H1 (cell line): ENCODE measurements around the gene DNAI2. TPM values are rescaled to one million over a fixed set of nuclear protein-coding genes. Genes with fewer than 3 reads are reported as not detected.

ENCODE experiments used
- ASH2L ChIP-seq: fragments of 200-600, 300-600 bp; sonication (generic); IDR thresholded peaks from one replicate; pipeline ENCODE4 v1.7.1; 2017; ENCODE audit warnings: low read length
- ATF2 ChIP-seq: IDR thresholded peaks from 2 replicates; pipeline ENCODE4 v1.6.1; 2012; ENCODE audit warnings: low read length, inconsistent platforms
- CHD2 ChIP-seq: IDR thresholded peaks from 2 replicates; pipeline ENCODE4 v1.6.1; 2012; ENCODE audit warnings: low read length, improper control_type of control experiment
- CREB1 ChIP-seq: IDR thresholded peaks from 2 replicates; pipeline ENCODE4 v1.6.1; 2012; ENCODE audit warnings: inconsistent platforms
- CTBP2 ChIP-seq: IDR thresholded peaks from 2 replicates; pipeline ENCODE4 v1.7.0; 2011; ENCODE audit warnings: borderline replicate concordance, mild to moderate bottlenecking, moderate library complexity, mixed read lengths, low read length; ENCODE audit not compliant: insufficient read depth, insufficient read length
- E2F6 ChIP-seq: IDR thresholded peaks from 2 replicates; pipeline ENCODE4 v1.6.1; 2012; ENCODE audit warnings: inconsistent platforms
- EP300 ChIP-seq, 2 experiments: IDR thresholded peaks; 1 replicate in 1 of 2; 2 replicates in 1 of 2; pipeline ENCODE4 v1.6.1; 2011 to 2012; ENCODE audit warnings: low read depth in 2 of 2, low read length in 2 of 2, mild to moderate bottlenecking in 2 of 2, borderline replicate concordance in 1 of 2, inconsistent platforms in 1 of 2, moderate library complexity in 1 of 2
- EZH2 ChIP-seq: fragments of 200-600 bp; sonication (generic); IDR thresholded peaks from 2 replicates; pipeline ENCODE4 v1.7.1; 2012; ENCODE audit warnings: low read depth, mild to moderate bottlenecking, moderate library complexity, low read length, inconsistent platforms; ENCODE audit not compliant: severe bottlenecking
- GABPA ChIP-seq: IDR thresholded peaks from 2 replicates; pipeline ENCODE4 v1.6.1; 2011; ENCODE audit warnings: mild to moderate bottlenecking, low read length, moderate library complexity, borderline replicate concordance; ENCODE audit not compliant: insufficient read depth
- GTF2F1 ChIP-seq: IDR thresholded peaks from 2 replicates; pipeline ENCODE4 v1.6.1; 2012; ENCODE audit warnings: low read depth, low read length, improper control_type of control experiment, borderline replicate concordance
- HDAC6 ChIP-seq: IDR thresholded peaks from one replicate; pipeline ENCODE4 v1.7.1; 2012; ENCODE audit warnings: low read depth, mild to moderate bottlenecking, inconsistent platforms, low read length, moderate library complexity
- KDM4A ChIP-seq: IDR thresholded peaks from one replicate; pipeline ENCODE4 v1.7.1; 2012; ENCODE audit warnings: low read depth, mild to moderate bottlenecking, moderate library complexity, low read length, inconsistent platforms; ENCODE audit not compliant: severe bottlenecking
- MAFK ChIP-seq: IDR thresholded peaks from 2 replicates; pipeline ENCODE4 v1.6.1; 2012; ENCODE audit warnings: low read depth, mild to moderate bottlenecking, improper control_type of control experiment, low read length
- NANOG ChIP-seq: IDR thresholded peaks from 2 replicates; pipeline ENCODE4 v1.6.1; 2011; ENCODE audit warnings: low read length, low read depth, mild to moderate bottlenecking, inconsistent platforms; ENCODE audit not compliant: insufficient read depth, poor library complexity, severe bottlenecking
- NRF1 ChIP-seq: IDR thresholded peaks from 2 replicates; pipeline ENCODE4 v1.6.1; 2011; ENCODE audit warnings: mild to moderate bottlenecking, low read depth, low read length, improper control_type of control experiment
- SIN3A ChIP-seq, 2 experiments: IDR thresholded peaks in 1 of 2; conservative IDR thresholded peaks in 1 of 2; 2 replicates each; pipeline ENCODE4 v1.6.1; 2011 to 2012; ENCODE audit warnings: low read length in 2 of 2, improper control_type of control experiment in 1 of 2, low read depth in 1 of 2, mild to moderate bottlenecking in 1 of 2
- SP4 ChIP-seq: IDR thresholded peaks from 2 replicates; pipeline ENCODE4 v1.6.1; 2012; ENCODE audit warnings: low read length, inconsistent platforms
- SUZ12 ChIP-seq: fragments of 200-600 bp; sonication (generic); IDR thresholded peaks from 2 replicates; pipeline ENCODE4 v1.6.1; 2012; ENCODE audit warnings: mild to moderate bottlenecking, inconsistent platforms, low read length, moderate library complexity, mixed read lengths
- TBP ChIP-seq: IDR thresholded peaks from 2 replicates; pipeline ENCODE4 v1.6.1; 2011; ENCODE audit warnings: low read depth, low read length, improper control_type of control experiment
- TCF12 ChIP-seq: IDR thresholded peaks from 2 replicates; pipeline ENCODE4 v1.6.1; 2011; ENCODE audit warnings: low read depth, mild to moderate bottlenecking, low read length
- TEAD4 ChIP-seq: IDR thresholded peaks from 2 replicates; pipeline ENCODE4 v1.6.1; 2012; ENCODE audit warnings: low read depth, low read length, inconsistent platforms, mixed read lengths
- YY1 ChIP-seq: IDR thresholded peaks from 2 replicates; pipeline ENCODE4 v1.6.1; 2011; ENCODE audit warnings: low read depth, mild to moderate bottlenecking, low read length
- polyA plus RNA-seq, 7 experiments: library from polyadenylated mRNA; depleted of rRNA in 3 of 7; stranded (reverse) in 5 of 7; unstranded in 2 of 7; fragments of >200 nt in 5 of 7; fragments of 200-250 nt in 2 of 7; gene quantifications; 1 replicate in 5 of 7; 2 replicates in 1 of 7; 4 replicates in 1 of 7; pipeline versions ENCODE4 v1.2.1 to v1.2.3, GENCODE V29; 2011 to 2013; ENCODE audit warnings: missing spikeins in 2 of 7, mixed read lengths in 2 of 7
- total RNA-seq: library from RNA; stranded (reverse); fragmentation: NEBNext Ultra II Directional; extraction: Animal tissue kit (Norgen Biotek cat#: 25700); gene quantifications from 2 replicates; pipeline ENCODE4 v1.2.1, GENCODE V29; 2021

Gene DNAI2
- total and polyA plus RNA-seq, 2 of the 8 experiments (the other 6 are each of a cell fraction or from before 2014, with no cell fraction given), result 0.08 to 0.15 TPM

GRCh38 chr17:74351552-74352210 lies 77.6 kb downstream of the DNAI2 start (continued):
- TF ChIP-seq SUZ12 (peak; percentile 50; the same call in 1 of the 2 replicates), TEAD4 (no peak), EP300 (IDR thresholded peaks at IDR 0.05; ENCODE audit: borderline replicate concordance in 1 of 2, low read depth in 2 of 2, low read length in 2 of 2) (0 out of 3 replicates have a peak, but pooled peaks of 1 of the 2 experiments have one; percentile 7), CHD2 (no peak), NANOG (no peak), CTBP2 (peak; percentile 30), GABPA (peak; percentile 83), ATF2 (no peak), EZH2 (peak; percentile 31), KDM4A (peak; percentile 70), GTF2F1 (peak; percentile 36; the same call in 1 of the 2 replicates), NRF1 (no peak), SP4 (no peak), ASH2L (peak; percentile 60), MAFK (no peak), SIN3A (conservative IDR thresholded peaks at IDR 0.05 in 1 of 2, IDR thresholded peaks at IDR 0.05 in 1 of 2; ENCODE audit: low read depth in 1 of 2, low read length in 2 of 2) (no peak), YY1 (no peak; the same call in 1 of the 2 replicates), CREB1 (peak; percentile 36; the same call in 1 of the 2 replicates), E2F6 (peak; percentile 98), TCF12 (no peak), HDAC6 (no peak), TBP (no peak; the same call in 1 of the 2 replicates)
